Measurements from ENCODE around the gene PLAAT2. TPM values are rescaled to one million over a fixed set of nuclear protein-coding genes. Genes with fewer than 3 reads are reported as not detected.
"Not testable (repeated sequence)": the region's sequence is repeated elsewhere in the genome, so short reads cannot be mapped to it uniquely, and the experiment has no call there.

The PLAAT2 gene
- total and polyA plus RNA-seq, 2 of the 13 experiments (the other 11 are each of a cell fraction or from before 2014, with no cell fraction given): 0.22 TPM; not detected in 1

GRCh38 chr11:63532117-63532516 is 31.1 kb downstream of the PLAAT2 start:
- Histone ChIP-seq H3K27ac (ENCODE audit: extremely low read length, insufficient read depth, low read length) (no peak overlapping the region), H3K9me3 (ENCODE audit: low read length) (no peaks in the 10 kb centered on the region), H4K20me1 (ENCODE audit: insufficient read depth, low read length) (no peaks in the 10 kb centered on the region), H3K79me2 (ENCODE audit: insufficient read depth, low read length) (no peaks in the 10 kb centered on the region), H3K4me1 (ENCODE audit: insufficient read depth, low read length) (peaks cover 30% of the 10 kb centered on the region), H3K27me3 (ENCODE audit: control insufficient read depth in 1 of 2, insufficient read depth in 2 of 2, low read length in 2 of 2) (0 out of 5 replicates have a peak, but pooled peaks cover 0 to 17% of the 10 kb centered on the region in 2 experiments), H3K9ac (ENCODE audit: insufficient read depth, low read depth, low read length) (no peak overlapping the region), H2AFZ (ENCODE audit: low read length) (no peak overlapping the region), H3K36me3 (replicated peaks in 1 of 2; ENCODE audit: control insufficient read depth in 1 of 2, insufficient read depth in 2 of 2, low read length in 2 of 2) (no peaks in the 10 kb centered on the region), H3K4me2 (ENCODE audit: low read depth, low read length) (no peak overlapping the region), H3K4me3 (replicated peaks in 1 of 3; ENCODE audit: insufficient read depth in 1 of 3, low read depth in 2 of 3, low read length in 3 of 3) (no peak overlapping the region)
- DNase-seq (ENCODE audit: low spot score) (no peak), FAIRE-seq (no peak), ATAC-seq (no peak)
- ChIA-PET POLR2A (no interaction called here), CTCF (ENCODE audit: low intra/inter-chr PET ratio, low total read pairs) (no interaction called here)
- WGBS (ENCODE audit: low lambda C conversion rate): 62% methylated on average over 2 of the region's 2 CpGs
- intact Hi-C loops (cut with micrococcal nuclease; ENCODE audit: unreplicated experiment) (no loop called here), in situ Hi-C loops (cut with HindIII; ENCODE audit: extremely low pct_ligation_motif_present, low pct_unique_long_range_greater_than_20kb) (no loop called here)
- no peak for TF ChIP-seq TEF (CRISPR knock-in tag; IDR thresholded peaks at IDR 0.05)
- TF ChIP-seq ZNF512B (CRISPR knock-in tag; IDR thresholded peaks at IDR 0.05; ENCODE audit: borderline replicate concordance): no peak
- no peak for TF ChIP-seq SALL2 (CRISPR knock-in tag; IDR thresholded peaks at IDR 0.05)
- TF ChIP-seq ZNF337 (CRISPR knock-in tag; IDR thresholded peaks at IDR 0.05; ENCODE audit: borderline replicate concordance, low read depth): no peak
- no peak for TF ChIP-seq THRA (CRISPR knock-in tag; IDR thresholded peaks at IDR 0.05; ENCODE audit: borderline replicate concordance)
- TF ChIP-seq NFIC (IDR thresholded peaks at IDR 0.05; ENCODE audit: low read length): no peak
- BruUV-seq (replicated peaks): no TSS peak

- peaks cover 22% of the 10 kb centered on the region for H3K4me1 ChIP-seq (ENCODE audit: insufficient read depth, low read length)
- H4K20me1 ChIP-seq (ENCODE audit: insufficient read depth, low read length); H3K4me3 ChIP-seq (replicated peaks in 1 of 3; ENCODE audit: insufficient read depth in 1 of 3, low read depth in 2 of 3, low read length in 3 of 3); H2AFZ ChIP-seq (ENCODE audit: low read length); FAIRE-seq; H3K79me2 ChIP-seq (ENCODE audit: insufficient read depth, low read length); H3K36me3 ChIP-seq (replicated peaks in 1 of 2; ENCODE audit: control insufficient read depth in 1 of 2, insufficient read depth in 2 of 2, low read length in 2 of 2); DNase-seq (ENCODE audit: low spot score); in situ Hi-C loops (cut with HindIII; ENCODE audit: extremely low pct_ligation_motif_present, low pct_unique_long_range_greater_than_20kb); CTCF ChIA-PET (ENCODE audit: low intra/inter-chr PET ratio, low total read pairs); BruUV-seq (replicated peaks); H3K27ac ChIP-seq (ENCODE audit: extremely low read length, insufficient read depth, low read length); H3K9ac ChIP-seq (ENCODE audit: insufficient read depth, low read depth, low read length); H3K9me3 ChIP-seq (ENCODE audit: low read length); ATAC-seq; POLR2A ChIA-PET; H3K4me2 ChIP-seq (ENCODE audit: low read depth, low read length); intact Hi-C loops (cut with micrococcal nuclease; ENCODE audit: unreplicated experiment): not testable (repeated sequence)
- 0 out of 5 replicates have a peak, but pooled peaks cover 0 to 17% of the 10 kb centered on the region in 2 experiments for H3K27me3 ChIP-seq (ENCODE audit: control insufficient read depth in 1 of 2, insufficient read depth in 2 of 2, low read length in 2 of 2)
- 41% methylated on average over 5 of the region's 6 CpGs for WGBS (ENCODE audit: low lambda C conversion rate)
Observed at GRCh38 chr11:63531074-63531792, 31.9 kb downstream of the PLAAT2 start.
